ENCODE data around the gene NOS3.

The NOS3 gene

GRCh38 chr7:151060416-151061212, 69.8 kb downstream of the NOS3 start:
- peak; percentile 30 for DNase-seq

GRCh38 chr7:151061213-151062110, 70.6 kb downstream of the NOS3 start:
- no peak for DNase-seq

DNA sequence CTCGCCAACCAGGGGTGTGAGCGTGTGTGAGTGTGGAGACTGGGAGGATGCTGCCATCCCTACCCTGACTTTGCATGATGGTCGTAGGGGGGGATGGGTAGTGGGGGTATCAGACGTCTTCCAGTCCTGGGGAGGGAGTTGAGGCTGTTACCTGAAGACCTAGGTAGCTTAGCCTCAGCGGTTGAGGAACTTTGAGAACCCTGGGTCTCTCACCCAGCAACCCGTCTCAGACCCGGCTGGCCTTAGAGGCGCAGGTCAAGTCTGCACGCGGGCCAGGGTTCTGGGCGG, 71.2 kb downstream of the NOS3 start:
- no peak for DNase-seq

GRCh38 chr7:151062399-151063211, 71.8 kb downstream of the NOS3 start:
- no peak for DNase-seq

GRCh38 chr7:151063212-151063561, 72.4 kb downstream of the NOS3 start:
- no peak for DNase-seq
